ENCODE results near the gene NR5A1.

- TF ChIP-seq CTCF (IDR thresholded peaks at IDR 0.05; ENCODE audit: low read length) (no peak), EZH2phosphoT487 (IDR thresholded peaks at IDR 0.05; ENCODE audit: low read length) (no peak), EZH2 (optimal IDR thresholded peaks at IDR 0.05; ENCODE audit: low read depth, low read length) (no peak)
Measured at GRCh38 chr9:124521142-124521541, 13.9 kb upstream of the NR5A1 start.
